GM12892 (cell line): ENCODE data around the gene RNASE4.

Source experiments
- POLR2A ChIP-seq: IDR thresholded peaks from 2 replicates; pipeline ENCODE4 v1.6.1; 2011; ENCODE audit warnings: low read depth, low read length, control low read depth
- POLR2AphosphoS5 ChIP-seq: IDR thresholded peaks from 2 replicates; pipeline ENCODE4 v1.6.1; 2011; ENCODE audit warnings: low read depth, low read length, control low read depth

DNA sequence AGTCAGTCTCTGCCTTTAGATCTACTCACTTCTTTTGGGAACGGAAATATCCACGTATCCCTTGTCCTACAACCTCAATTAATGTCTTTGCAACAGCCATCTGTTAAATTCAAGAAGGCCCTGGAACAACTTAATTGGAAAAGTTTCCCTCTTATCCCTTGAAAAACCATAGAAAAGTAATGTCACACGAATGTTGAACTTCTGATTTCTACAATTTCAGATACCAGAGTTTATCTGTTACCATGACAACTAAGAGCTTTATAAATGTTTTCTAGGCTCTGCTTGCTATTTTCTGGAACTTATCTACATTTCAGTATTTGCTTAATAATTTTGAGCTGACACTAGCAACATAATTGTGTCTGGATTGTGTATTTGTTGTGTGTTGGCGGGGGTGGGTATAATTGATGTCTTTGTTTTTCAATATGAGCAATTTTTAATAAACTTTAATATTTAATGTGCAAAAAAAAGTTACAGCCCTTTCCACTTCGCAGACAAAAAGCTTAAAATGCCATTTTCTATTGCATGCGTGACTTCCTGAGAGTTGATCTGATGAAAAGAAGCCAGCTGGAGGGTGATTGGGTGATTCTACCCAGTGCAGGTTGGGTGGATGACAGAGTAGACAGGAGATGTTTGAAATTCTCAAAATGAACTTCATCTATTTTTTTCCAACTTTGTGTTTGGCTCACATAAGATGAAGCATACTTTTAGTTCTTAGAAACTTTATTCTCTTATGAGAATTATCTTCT lies 49.5 kb downstream of the RNASE4 start:
- TF ChIP-seq POLR2AphosphoS5 (no peak), POLR2A (no peak)
